GM12873 (cell line): ENCODE results near the gene TTC7B.

Source experiments
- TF ChIP-seq, protein P1 (sequence below): IDR thresholded peaks from 2 replicates; pipeline ENCODE4 v1.5.1; 2012; ENCODE audit warnings: low read depth, mild to moderate bottlenecking, moderate library complexity, low read length, control low read depth; ENCODE audit not compliant: insufficient read depth; ENCODE audit errors: missing control alignments

The TTC7B gene

DNA sequence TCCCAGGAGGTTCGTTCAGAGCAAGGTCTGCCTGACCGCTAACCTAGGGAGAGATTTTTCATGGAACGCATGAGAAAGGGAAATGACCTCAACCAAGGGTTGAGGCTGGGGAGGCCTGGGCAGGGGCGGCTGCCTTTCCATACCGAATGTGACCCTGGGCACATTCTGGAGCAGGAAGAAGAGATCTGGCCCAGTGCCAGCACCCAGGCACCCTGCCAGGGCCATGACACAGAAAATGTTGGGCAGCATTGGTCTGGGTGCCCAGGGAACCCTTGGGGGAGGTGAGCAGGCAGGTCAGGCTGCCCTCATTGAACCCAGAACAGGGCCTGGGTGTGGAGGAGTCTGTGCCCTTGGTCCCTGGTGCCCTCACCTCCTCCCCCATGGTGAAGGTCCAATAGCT is 312.6 kb downstream of the TTC7B start:
- TF ChIP-seq, protein P1, sequence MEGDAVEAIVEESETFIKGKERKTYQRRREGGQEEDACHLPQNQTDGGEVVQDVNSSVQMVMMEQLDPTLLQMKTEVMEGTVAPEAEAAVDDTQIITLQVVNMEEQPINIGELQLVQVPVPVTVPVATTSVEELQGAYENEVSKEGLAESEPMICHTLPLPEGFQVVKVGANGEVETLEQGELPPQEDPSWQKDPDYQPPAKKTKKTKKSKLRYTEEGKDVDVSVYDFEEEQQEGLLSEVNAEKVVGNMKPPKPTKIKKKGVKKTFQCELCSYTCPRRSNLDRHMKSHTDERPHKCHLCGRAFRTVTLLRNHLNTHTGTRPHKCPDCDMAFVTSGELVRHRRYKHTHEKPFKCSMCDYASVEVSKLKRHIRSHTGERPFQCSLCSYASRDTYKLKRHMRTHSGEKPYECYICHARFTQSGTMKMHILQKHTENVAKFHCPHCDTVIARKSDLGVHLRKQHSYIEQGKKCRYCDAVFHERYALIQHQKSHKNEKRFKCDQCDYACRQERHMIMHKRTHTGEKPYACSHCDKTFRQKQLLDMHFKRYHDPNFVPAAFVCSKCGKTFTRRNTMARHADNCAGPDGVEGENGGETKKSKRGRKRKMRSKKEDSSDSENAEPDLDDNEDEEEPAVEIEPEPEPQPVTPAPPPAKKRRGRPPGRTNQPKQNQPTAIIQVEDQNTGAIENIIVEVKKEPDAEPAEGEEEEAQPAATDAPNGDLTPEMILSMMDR = no peak

DNA sequence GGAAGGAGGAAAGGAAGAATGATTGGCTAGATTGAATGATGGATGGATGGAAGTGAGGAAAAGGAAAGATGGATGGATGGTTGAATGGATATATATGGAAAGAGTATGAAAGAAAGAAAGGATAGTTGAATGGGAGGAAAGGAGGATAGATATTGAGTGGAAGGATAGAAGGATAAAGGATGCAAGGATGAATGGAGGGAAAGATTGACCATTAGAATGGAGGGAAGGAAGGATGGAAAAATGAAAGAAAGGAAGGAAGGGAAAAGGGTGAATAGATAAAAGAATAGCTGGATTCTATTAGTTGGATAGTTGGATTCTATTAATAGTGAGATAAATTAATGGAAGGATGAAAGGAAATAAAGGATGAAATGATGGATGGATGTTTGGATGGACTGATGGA is 313.5 kb downstream of the TTC7B start:
- TF ChIP-seq, protein P1 = no peak

DNA sequence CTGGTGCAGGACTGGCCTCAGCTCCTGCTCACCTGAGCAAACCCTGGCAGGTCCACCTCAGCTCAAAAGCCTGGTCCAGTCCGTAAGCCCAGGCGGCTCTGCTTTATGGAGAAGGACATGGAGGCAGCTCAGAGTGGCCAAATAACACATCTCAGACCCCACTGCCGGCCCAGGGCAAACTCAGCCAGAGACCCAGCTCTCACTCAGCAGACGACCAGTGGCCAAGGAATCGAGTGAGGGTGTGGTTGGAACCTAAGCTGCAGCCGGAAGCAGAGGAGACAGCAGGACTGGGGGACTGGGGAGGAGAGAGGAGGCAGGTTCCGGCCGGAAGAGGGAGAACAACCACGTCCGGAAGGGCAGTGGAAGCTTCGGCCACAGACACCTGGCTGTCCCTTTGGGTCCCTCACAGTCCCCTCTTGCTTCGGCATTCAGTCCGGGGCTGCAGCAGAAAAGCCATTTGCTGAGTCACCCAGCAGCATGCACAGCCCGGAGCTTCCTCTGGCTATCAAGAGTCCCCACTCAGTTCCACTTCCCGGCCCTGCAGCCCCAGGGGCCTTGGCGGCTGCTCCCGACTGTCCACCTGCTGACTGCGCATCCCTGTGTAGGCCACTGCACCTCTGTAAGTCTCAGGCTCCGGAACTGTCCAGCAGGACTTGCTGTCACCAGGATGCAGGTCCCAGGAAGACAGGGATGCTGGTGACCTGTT is 315.4 kb downstream of the TTC7B start:
- TF ChIP-seq, protein P1 = no peak

DNA sequence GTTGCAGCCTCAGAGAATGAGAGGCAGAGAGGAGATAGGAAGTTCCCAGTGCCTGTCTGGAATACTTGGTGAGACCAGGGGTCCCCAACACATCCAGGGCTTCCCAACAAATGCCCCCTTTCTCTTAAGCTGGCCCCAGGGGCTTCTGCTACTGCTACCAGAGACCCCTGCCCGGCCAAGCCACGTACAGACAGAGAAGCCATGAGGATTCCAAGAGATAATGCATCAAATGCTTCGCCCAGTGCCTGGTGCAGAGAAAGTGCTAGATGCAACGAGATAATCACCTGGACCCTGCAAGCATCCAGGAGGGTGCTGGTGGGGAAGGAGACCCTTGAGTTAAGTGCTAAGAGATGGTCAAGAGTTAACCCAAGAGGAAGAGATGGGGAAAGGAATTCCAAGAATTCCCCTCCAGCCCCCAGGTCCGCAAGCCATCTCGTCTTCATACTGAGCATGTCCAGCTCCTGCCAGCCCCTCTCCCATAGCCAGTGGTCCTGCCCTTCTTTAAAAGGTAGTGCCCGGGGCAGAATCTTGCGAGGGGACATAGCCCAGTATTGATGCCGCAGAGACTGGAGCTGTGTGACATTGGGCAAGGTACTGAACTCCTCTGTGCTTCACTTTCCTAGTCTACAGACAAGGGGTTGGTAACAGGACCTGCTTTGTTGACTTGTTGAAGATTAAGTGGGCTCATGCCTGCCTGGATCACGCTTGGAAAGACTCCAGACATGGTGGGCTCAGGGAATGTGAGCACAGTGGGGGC is 316.1 kb downstream of the TTC7B start:
- TF ChIP-seq, protein P1 = no peak

DNA sequence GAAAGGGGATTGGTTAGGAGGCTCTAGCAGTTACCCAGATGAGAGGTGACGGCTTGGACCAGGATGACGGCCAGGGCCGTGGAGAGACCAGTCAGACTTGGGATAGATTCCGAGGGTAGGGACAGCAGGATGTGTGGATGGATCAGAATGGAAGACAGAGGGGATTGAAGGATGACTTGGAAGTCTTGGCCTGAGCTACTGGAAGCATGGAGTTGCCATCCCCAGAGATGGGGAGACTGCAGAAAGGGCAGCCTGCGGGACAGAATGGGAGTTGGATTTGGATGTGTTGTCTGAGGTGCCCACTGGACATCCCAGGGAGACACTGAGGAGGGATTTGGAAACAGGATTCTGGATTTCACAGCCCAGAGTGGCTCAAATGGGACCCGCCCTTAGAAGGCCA is 317.1 kb downstream of the TTC7B start:
- TF ChIP-seq, protein P1 = no peak

DNA sequence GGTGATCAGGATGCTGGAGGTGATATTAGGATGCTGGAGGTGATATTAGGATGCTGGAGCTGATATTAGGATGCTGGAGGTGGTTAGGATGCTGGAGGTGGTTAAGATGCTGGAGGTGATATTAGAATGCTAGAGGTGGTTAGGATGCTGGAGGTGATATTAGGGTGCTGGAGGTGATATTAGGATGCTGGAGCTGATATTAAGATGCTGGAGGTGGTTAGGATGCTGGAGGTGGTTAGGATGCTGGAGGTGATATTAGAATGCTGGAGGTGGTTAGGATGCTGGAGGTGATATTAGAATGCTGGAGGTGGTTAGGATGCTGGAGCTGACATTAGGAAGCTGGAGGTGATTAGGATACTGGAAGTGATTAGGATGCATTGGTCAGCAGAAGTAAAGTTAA is 318.0 kb downstream of the TTC7B start:
- TF ChIP-seq, protein P1 = no peak

DNA sequence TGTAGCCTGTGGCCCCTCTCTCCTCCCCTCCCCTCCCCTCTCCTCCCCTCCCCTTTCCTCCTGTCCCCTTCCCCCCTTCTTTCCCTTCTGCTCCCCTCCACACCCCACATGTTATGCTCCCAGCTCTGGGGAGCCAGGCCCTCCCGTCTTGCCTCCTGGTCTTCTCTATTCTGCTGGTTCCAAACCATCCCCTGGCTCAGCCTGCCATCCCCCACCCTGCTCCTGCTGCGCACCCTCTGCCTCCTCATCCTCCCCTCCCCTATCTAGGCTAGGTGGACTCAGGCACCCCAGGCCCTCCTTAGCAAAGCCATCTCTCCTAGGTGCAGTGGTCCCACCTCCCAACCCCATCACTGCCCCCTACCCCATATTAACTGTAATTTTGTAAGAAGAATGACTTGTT is 319.9 kb downstream of the TTC7B start:
- TF ChIP-seq, protein P1 = no peak
